ENCODE measurements around the gene PKP3. TPM values are rescaled to one million over a fixed set of nuclear protein-coding genes. Genes with fewer than 3 reads are reported as not detected.

The PKP3 gene
- total RNA-seq (2022; extraction: Qiagen RNA extraction) = 29.7 to 39.3 TPM (median 38.3 TPM) in 5 replicates

GRCh38 chr11:394034-394857 is at the start of gene PKP3:
TSS of gene PKP3 (plus strand) at chr11:394209. CDS start at chr11:394293, 84 bp downstream.

GRCh38 chr11:369336-370018 is 24.5 kb upstream of the PKP3 start, which contains the start of gene B4GALNT4:
TSS of gene B4GALNT4 (plus strand) at chr11:369499. CDS start at chr11:369804, 305 bp downstream.

GRCh38 chr11:441418-442274 is 47.6 kb downstream of the PKP3 start, which contains the start of gene ANO9:
TSS of gene ANO9 (minus strand) at chr11:442011. CDS start at chr11:441926, 85 bp downstream.

GRCh38 chr11:449889-450808 is 56.1 kb downstream of the PKP3 start, which contains the start of gene PTDSS2:
TSS of gene PTDSS2 (plus strand) at chr11:450279. CDS start at chr11:450456, 177 bp downstream.

Other genes with a start within 250 kb of the PKP3 start
- not detected in 5 replicates for gene SCGB1C1, start 201.1 kb upstream of the PKP3 start, total RNA-seq (2022; extraction: Qiagen RNA extraction)
- gene BET1L, start 186.8 kb upstream of the PKP3 start, total RNA-seq (2022; extraction: Qiagen RNA extraction) = 40.7 to 46.8 TPM (median 45.2 TPM) in 5 replicates
- gene RIC8A, start 186.5 kb upstream of the PKP3 start, total RNA-seq (2022; extraction: Qiagen RNA extraction) = 112 to 140 TPM (median 118 TPM) in 5 replicates
- 21.1 to 23.3 TPM (median 22.4 TPM) in 5 replicates for gene SIRT3, start 157.9 kb upstream of the PKP3 start, total RNA-seq (2022; extraction: Qiagen RNA extraction)
- gene PSMD13, start 157.2 kb upstream of the PKP3 start, total RNA-seq (2022; extraction: Qiagen RNA extraction) = 158 to 202 TPM (median 174 TPM) in 5 replicates
- not detected in 5 replicates for gene NLRP6, start 115.8 kb upstream of the PKP3 start, total RNA-seq (2022; extraction: Qiagen RNA extraction)
- gene PGGHG, start 105.1 kb upstream of the PKP3 start, total RNA-seq (2022; extraction: Qiagen RNA extraction) = 7.9 to 11.7 TPM (median 9.8 TPM) in 5 replicates
- gene IFITM5, start 94.7 kb upstream of the PKP3 start, total RNA-seq (2022; extraction: Qiagen RNA extraction) = not detected in 5 replicates
- 47.3 to 65.1 TPM (median 64.3 TPM) in 5 replicates for gene IFITM2, start 86.4 kb upstream of the PKP3 start, total RNA-seq (2022; extraction: Qiagen RNA extraction)
- gene IFITM1, start 80.2 kb upstream of the PKP3 start, total RNA-seq (2022; extraction: Qiagen RNA extraction) = 0.23 to 0.38 TPM (median 0.36 TPM) in 5 replicates
- gene IFITM3, start 73.3 kb upstream of the PKP3 start, total RNA-seq (2022; extraction: Qiagen RNA extraction) = 18.9 to 33.8 TPM (median 32.9 TPM) in 5 replicates
- gene B4GALNT4, start 24.7 kb upstream of the PKP3 start, total RNA-seq (2022; extraction: Qiagen RNA extraction) = 11.1 to 17.5 TPM (median 15.4 TPM) in 5 replicates
- gene SIGIRR, start 20.8 kb downstream of the PKP3 start, total RNA-seq (2022; extraction: Qiagen RNA extraction) = 49.9 to 91.7 TPM (median 86.6 TPM) in 5 replicates
- 0.75 to 1.4 TPM (median 0.89 TPM) in 5 replicates for gene ANO9, start 47.8 kb downstream of the PKP3 start, total RNA-seq (2022; extraction: Qiagen RNA extraction)
- gene PTDSS2, start 56.1 kb downstream of the PKP3 start, total RNA-seq (2022; extraction: Qiagen RNA extraction) = 37.1 to 44.4 TPM (median 42.1 TPM) in 5 replicates
- gene RNH1, start 113.0 kb downstream of the PKP3 start, total RNA-seq (2022; extraction: Qiagen RNA extraction) = 143 to 179 TPM (median 169 TPM) in 5 replicates
- gene HRAS, start 141.4 kb downstream of the PKP3 start, total RNA-seq (2022; extraction: Qiagen RNA extraction) = 107 to 177 TPM (median 154 TPM) in 5 replicates
- 0.71 to 0.86 TPM (median 0.81 TPM) in 5 replicates for gene LRRC56, start 143.3 kb downstream of the PKP3 start, total RNA-seq (2022; extraction: Qiagen RNA extraction)
- gene LMNTD2, start 166.5 kb downstream of the PKP3 start, total RNA-seq (2022; extraction: Qiagen RNA extraction) = 1.9 to 2.8 TPM (median 2.7 TPM) in 5 replicates
- 50.5 to 64.1 TPM (median 51.3 TPM) in 5 replicates for gene RASSF7, start 166.8 kb downstream of the PKP3 start, total RNA-seq (2022; extraction: Qiagen RNA extraction)
- gene PHRF1, start 182.3 kb downstream of the PKP3 start, total RNA-seq (2022; extraction: Qiagen RNA extraction) = 34.9 to 36.8 TPM (median 35.7 TPM) in 5 replicates
- 6.2 to 7.7 TPM (median 6.8 TPM) in 5 replicates for gene IRF7, start 221.7 kb downstream of the PKP3 start, total RNA-seq (2022; extraction: Qiagen RNA extraction)
- 0.03 to 0.13 TPM (median 0.03 TPM) in 3 of 5 replicates, not detected in the others for gene CDHR5, start 230.7 kb downstream of the PKP3 start, total RNA-seq (2022; extraction: Qiagen RNA extraction)
- gene SCT, start 233.0 kb downstream of the PKP3 start, total RNA-seq (2022; extraction: Qiagen RNA extraction) = not detected in 5 replicates
- 0.10 to 0.31 TPM (median 0.22 TPM) in 5 replicates for gene DRD4, start 243.1 kb downstream of the PKP3 start, total RNA-seq (2022; extraction: Qiagen RNA extraction)